Lung (tissue), 12 donors: ENCODE data around the gene ACADSB. TPM values are rescaled to one million over a fixed set of nuclear protein-coding genes. Genes with fewer than 3 reads are reported as not detected.

Experiments used
- ATAC-seq: fragments of 200-7000 bp; cut with Tn5 transposase; one replicate; pipeline ENCODE4 v1.9.1; 2020; ENCODE audit warnings: moderate number of reproducible peaks; ENCODE audit not compliant: insufficient read depth, low FRiP score
- DNase-seq, 3 donors: peaks; one replicate each; pipeline ENCODE4 v3.0.0-alpha.2; 2013 to 2017
- H3K27ac ChIP-seq, 2 donors: one replicate each; pipeline ENCODE4 v1.5.1; 2013; ENCODE audit warnings: mild to moderate bottlenecking in 2 of 2, moderate library complexity in 2 of 2, control low read depth in 1 of 2, inconsistent platforms in 1 of 2, low read depth in 1 of 2, low read length in 1 of 2
- H3K27me3 ChIP-seq, 3 donors: one replicate each; pipeline ENCODE4 v1.5.1; 2013; ENCODE audit warnings: low read length in 2 of 3; ENCODE audit not compliant: control insufficient read depth in 3 of 3, insufficient read depth in 3 of 3
- H3K36me3 ChIP-seq, 4 donors: one replicate each; pipeline ENCODE4 v1.5.1; 2013; ENCODE audit warnings: low read length in 4 of 4, mild to moderate bottlenecking in 1 of 4, moderate library complexity in 1 of 4; ENCODE audit not compliant: control insufficient read depth in 4 of 4, insufficient read depth in 4 of 4
- H3K4me1 ChIP-seq, 5 donors: one replicate each; pipeline ENCODE4 v1.5.1; 2013; ENCODE audit warnings: low read length in 5 of 5, mild to moderate bottlenecking in 2 of 5, moderate library complexity in 1 of 5; ENCODE audit not compliant: control insufficient read depth in 5 of 5, insufficient read depth in 5 of 5
- H3K4me3 ChIP-seq: one replicate; pipeline ENCODE4 v1.5.1; 2013; ENCODE audit warnings: mild to moderate bottlenecking, control low read depth, moderate library complexity
- H3K9ac ChIP-seq, 2 donors: one replicate each; pipeline ENCODE4 v1.5.1; 2013; ENCODE audit warnings: low read length in 2 of 2, control low read depth in 1 of 2; ENCODE audit not compliant: insufficient read depth in 1 of 2
- H3K9me3 ChIP-seq, 4 donors: one replicate each; pipeline ENCODE4 v1.5.1; 2013; ENCODE audit warnings: low read length in 3 of 4, mild to moderate bottlenecking in 1 of 4, moderate library complexity in 1 of 4; ENCODE audit not compliant: control insufficient read depth in 4 of 4, insufficient read depth in 3 of 4
- CTCF ChIP-seq: IDR thresholded peaks from 2 replicates; pipeline ENCODE4 v1.5.1; 2012; ENCODE audit warnings: mild to moderate bottlenecking; ENCODE audit errors: control extremely low read depth, extremely low read depth
- WGBS, 2 donors: extraction: QIAGEN DNeasy Blood & Tissue Kit; methylation state at CpG; one replicate each; pipeline ENCODE4 v1.1.7; 2013; 5-methylcytosine and 5-hydroxymethylcytosine counted together
- polyA plus RNA-seq, 2 donors: library from polyadenylated mRNA; stranded (reverse); fragments of 200-250 nt; gene quantifications; one replicate each; pipeline ENCODE4 v1.2.1, GENCODE V29; 2013
- total RNA-seq, 2 donors: library from RNA; depleted of rRNA in 1 of 2; stranded (reverse); fragments of >200 nt in 1 of 2; gene quantifications; one replicate each; pipeline ENCODE4 v1.2.1, GENCODE V29; 2014 to 2021
- donor health status: control.
- donor health status: control.
- donor health status: Bipolar disorder and iron deficiency.
- donor health status: healthy.
- donor health status: DM: yes; HTN: yes; CAD: no.

ACADSB gene
- total and polyA plus RNA-seq, 4 donors: 8.2 to 36.2 (median 14.9) TPM

- DNase-seq (no peak), ATAC-seq (no peak)
- no peak overlapping the region for H3K4me3 ChIP-seq
- H3K27me3 ChIP-seq: peaks cover 0 to 15% (median 0%) of the 10 kb centered on the region in 3 donors
- TF ChIP-seq CTCF: no peak
- H3K27ac ChIP-seq: no peak overlapping the region
- WGBS, 2 donors: 89 to 92% methylated on average over 10 of the region's 10 CpGs
- no peaks in the 10 kb centered on the region for H3K36me3 ChIP-seq
- no peak overlapping the region for H3K9ac ChIP-seq
- peaks cover 0 to 2% (median 0%) of the 10 kb centered on the region in 4 donors for H3K9me3 ChIP-seq
- no peaks in the 10 kb centered on the region for H3K4me1 ChIP-seq
Observed at GRCh38 chr10:123068087-123068853, 59.5 kb downstream of the ACADSB start.

GRCh38 chr10:123069246-123069986 lies 60.6 kb downstream of the ACADSB start:
- ATAC-seq (no peak), DNase-seq (no peak)
- 70 to 76% methylated on average over 8 of the region's 8 CpGs for WGBS, 2 donors

GRCh38 chr10:123073187-123073586 lies 64.4 kb downstream of the ACADSB start:
- 78 to 83% methylated on average over 6 of the region's 6 CpGs for WGBS, 2 donors
- Histone ChIP-seq H3K4me1 (no peaks in the 10 kb centered on the region), H3K36me3 (no peaks in the 10 kb centered on the region), H3K9me3 (peaks cover 0 to 1% (median 0%) of the 10 kb centered on the region in 4 donors), H3K27me3 (peaks cover 0 to 10% (median 0%) of the 10 kb centered on the region in 3 donors), H3K9ac (no peak overlapping the region), H3K27ac (no peak overlapping the region), H3K4me3 (no peak overlapping the region)
- DNase-seq (no peak), ATAC-seq (no peak)
- no peak for TF ChIP-seq CTCF

More at GRCh38 chr10:123069246-123069986, 60.6 kb downstream of the ACADSB start:
- no peak for TF ChIP-seq CTCF
- Histone ChIP-seq H3K9ac (no peak overlapping the region), H3K4me1 (no peaks in the 10 kb centered on the region), H3K27me3 (peaks cover 0 to 15% (median 0%) of the 10 kb centered on the region in 3 donors), H3K36me3 (no peaks in the 10 kb centered on the region), H3K27ac (no peak overlapping the region), H3K9me3 (peaks cover 0 to 2% (median 0%) of the 10 kb centered on the region in 4 donors), H3K4me3 (no peak overlapping the region)
